CD4-positive, alpha-beta T cell treated with Interleukin-17A for 1 hour (primary cell): ENCODE data around the gene FMNL3.
A peak's percentile ranks its signal among the peaks of the same experiment; 100 is the strongest.

ENCODE experiments used
- DNase-seq: peaks from one replicate; pipeline ENCODE4 v3.0.0-alpha.2; 2020

FMNL3 gene

GRCh38 chr12:49648712-49649003 lies 58.5 kb downstream of the FMNL3 start:
- no peak for DNase-seq

DNA sequence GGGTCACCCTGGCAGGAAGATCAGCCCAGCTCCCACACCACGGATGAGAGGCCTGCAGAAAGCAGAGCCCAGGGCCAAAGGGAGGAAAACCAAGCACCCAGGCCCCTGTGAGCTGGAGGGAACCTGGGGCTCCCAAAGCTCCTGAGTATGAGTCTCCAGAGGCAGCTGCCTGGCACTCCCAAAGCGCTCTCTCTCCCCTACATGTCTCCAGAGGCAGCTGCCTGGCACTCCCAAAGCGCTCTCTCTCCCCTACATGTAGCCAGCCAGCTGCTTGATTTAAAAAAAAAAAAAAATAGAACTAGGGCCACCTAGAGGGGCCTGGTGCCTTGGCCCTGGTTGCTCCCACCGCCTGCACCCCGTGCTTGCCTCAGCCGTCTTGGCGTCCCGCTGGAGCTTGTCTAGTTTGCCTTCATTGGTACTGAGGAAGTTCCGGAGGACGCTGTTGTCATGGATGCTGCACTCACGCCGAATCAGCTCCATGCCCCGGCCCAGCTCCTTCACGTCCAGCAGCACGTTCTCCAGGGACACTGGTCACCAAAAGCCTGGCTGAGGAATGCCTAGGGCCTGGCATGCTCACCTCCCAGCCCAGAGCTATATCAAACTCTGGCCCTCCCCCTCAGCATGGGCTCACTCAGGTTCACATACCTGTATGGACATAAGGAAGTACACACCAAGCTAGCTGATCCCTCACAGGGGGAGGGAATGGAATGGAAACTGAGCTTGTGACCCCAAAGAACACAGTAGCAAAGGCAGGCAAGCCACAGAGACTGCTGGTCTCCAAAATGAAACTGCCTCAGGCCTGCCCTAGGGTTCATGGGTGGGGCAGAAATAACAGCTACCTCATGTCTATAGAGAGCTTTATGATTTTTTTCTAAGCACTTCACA lies 59.1 kb downstream of the FMNL3 start:
- no peak for DNase-seq

- no peak for DNase-seq
These were observed 60.1 kb downstream of the FMNL3 start for GRCh38 chr12:49646871-49647654.

- no peak for DNase-seq
These were observed 60.8 kb downstream of the FMNL3 start for GRCh38 chr12:49646331-49646830.

GRCh38 chr12:49645146-49646039 lies 61.8 kb downstream of the FMNL3 start:
- no peak for DNase-seq

GRCh38 chr12:49644620-49644994 lies 62.6 kb downstream of the FMNL3 start:
- peak; percentile 87 for DNase-seq

- no peak for DNase-seq
These were observed 63.1 kb downstream of the FMNL3 start for GRCh38 chr12:49643961-49644619.

- no peak for DNase-seq
These were observed 64.1 kb downstream of the FMNL3 start for GRCh38 chr12:49643135-49643534.

DNA sequence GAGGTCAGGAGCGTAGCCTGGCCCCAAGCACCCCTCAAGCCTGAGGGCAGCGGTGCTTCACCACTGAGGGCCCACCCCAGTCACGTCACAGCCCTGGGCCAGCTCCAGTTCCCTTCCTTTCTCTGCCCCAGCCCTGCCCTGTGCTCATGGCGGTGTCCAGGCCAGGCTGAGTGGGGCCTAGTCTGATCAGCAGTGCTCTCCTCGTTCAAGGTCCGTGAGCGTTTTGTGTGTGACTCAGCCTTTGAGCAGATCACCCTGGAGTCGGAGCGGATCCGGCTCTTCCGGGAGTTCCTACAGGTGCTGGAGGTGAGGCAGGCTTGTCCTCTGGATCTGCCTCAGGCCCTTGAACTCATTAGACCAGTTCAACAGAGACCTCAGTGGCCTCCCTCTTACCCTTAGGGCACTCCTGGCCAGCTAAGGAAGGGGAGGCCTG lies 64.8 kb downstream of the FMNL3 start:
- DNase-seq = no peak

GRCh38 chr12:49641748-49642369 lies 65.3 kb downstream of the FMNL3 start:
- no peak for DNase-seq

DNA sequence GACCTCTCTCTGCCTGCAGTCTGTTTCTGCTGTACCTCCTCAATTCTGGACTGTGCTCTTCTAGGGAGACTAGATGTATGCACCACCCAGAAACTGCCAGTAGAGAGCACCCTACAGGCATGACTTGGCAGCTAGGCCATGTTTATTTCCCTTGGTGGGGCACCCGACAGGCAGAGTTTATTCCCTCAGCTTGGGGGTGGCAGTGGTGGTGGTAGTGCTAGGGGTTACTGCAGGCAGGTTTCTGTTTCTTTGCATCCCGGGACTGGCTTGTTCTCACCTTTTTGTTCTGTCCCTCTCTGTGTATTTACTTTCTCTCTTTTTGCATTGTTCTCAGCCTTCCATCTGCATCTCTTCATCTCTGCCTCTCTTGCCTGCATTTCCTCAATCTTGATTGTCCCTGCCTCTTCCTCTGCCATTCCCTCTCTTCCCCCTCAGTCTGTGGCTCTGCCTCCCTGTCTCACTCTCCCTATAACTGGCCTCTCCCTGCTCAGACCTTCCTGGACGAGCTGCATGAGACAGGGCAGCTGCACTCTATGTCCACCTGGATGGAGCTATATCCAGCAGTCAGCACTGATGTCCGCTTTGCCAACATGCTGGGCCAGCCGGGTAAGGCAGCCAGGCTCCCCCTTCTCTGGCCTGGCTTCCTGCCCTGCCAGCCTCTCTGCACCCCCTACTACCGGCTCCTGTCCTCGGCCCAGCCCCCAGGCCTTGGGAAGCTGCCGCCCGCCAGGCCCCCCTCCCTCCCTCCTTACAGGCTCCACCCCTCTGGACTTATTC lies 70.0 kb downstream of the FMNL3 start:
- DNase-seq = peak; percentile 74

GRCh38 chr12:49636574-49636973 lies 70.6 kb downstream of the FMNL3 start:
- DNase-seq = no peak

DNA sequence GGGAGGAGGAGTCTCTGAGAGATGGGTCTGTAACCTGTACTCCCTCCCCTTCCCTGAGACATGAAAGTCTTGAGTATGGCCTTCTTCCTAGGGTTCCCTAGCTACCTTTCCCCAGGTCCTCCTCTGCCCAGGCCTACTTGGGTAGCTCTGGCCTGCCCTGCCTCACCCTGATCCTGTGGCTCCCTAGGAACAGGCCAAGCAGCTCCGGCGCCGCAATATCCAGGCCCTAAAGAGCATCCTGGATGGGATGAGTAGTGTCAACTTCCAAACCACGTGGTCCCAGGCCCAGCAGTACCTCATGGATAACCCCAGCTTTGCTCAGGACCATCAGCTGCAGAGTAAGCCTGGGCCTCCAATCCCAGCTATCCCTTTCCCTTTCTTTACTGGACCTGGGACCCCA lies 71.5 kb downstream of the FMNL3 start:
- no peak for DNase-seq

DNA sequence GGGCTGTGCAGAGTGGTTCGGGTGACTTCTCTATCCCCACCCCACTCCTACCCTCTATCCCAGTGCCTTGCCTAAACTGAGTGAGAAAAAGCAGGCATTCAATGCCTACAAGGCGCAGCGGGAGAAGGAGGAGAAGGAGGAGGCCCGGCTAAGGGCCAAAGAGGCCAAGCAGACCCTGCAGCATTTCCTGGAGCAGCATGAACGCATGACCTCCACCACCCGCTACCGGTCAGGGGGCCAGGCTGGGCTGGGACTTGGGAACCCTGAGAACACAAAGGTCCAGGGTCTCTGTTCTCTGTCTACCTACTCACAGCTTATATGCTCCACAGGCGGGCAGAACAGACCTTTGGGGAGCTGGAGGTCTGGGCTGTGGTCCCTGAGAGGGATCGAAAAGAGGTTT lies 72.2 kb downstream of the FMNL3 start:
- DNase-seq = no peak

- DNase-seq = no peak
These were observed 73.4 kb downstream of the FMNL3 start for GRCh38 chr12:49633703-49634345.

- DNase-seq = no peak
These were observed 74.1 kb downstream of the FMNL3 start for GRCh38 chr12:49632986-49633702.

DNA sequence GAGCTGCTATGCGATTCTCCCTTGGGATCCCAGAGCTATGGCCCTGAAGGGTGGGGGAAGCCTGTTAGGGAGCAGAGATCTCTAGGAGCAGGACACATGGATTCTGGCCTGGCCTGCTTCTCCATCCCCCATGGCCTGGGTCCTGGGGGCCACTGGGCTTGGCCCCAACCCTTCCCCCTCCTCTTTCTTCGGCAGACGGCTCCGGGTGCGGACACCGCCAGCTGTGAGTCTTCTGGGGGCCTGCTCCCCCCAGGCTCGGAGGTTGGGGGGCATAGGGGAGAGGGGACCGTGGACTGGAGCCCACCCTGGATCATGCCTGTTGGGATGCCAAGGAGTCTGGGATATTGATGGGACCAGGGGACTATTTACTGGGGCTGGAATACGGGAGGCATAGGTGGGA lies 74.8 kb downstream of the FMNL3 start:
- DNase-seq = no peak

- DNase-seq = no peak
These were observed 75.8 kb downstream of the FMNL3 start for GRCh38 chr12:49631336-49631907.

GRCh38 chr12:49627752-49628360 lies 79.3 kb downstream of the FMNL3 start:
- no peak for DNase-seq
